Fibroblast of upper back skin (primary cell): Measurements from ENCODE around the gene SLC13A3.
A peak's percentile ranks its signal among the peaks of the same experiment; 100 is the strongest.

Experiments used
- DNase-seq: peaks from one replicate; pipeline ENCODE4 v3.0.0-alpha.2; 2013

The SLC13A3 gene

GRCh38 chr20:46650575-46651090 lies 626 bp downstream of the SLC13A3 start:
- DNase-seq: no peak

GRCh38 chr20:46649965-46650542 lies 1.2 kb downstream of the SLC13A3 start:
- no peak for DNase-seq

GRCh38 chr20:46649650-46649949 lies 1.7 kb downstream of the SLC13A3 start:
- DNase-seq: no peak

- DNase-seq: no peak
These were observed 2.2 kb downstream of the SLC13A3 start for GRCh38 chr20:46648903-46649649.

GRCh38 chr20:46647469-46647868 lies 3.8 kb downstream of the SLC13A3 start:
- no peak for DNase-seq

- peak; percentile 22 for DNase-seq
These were observed 4.4 kb downstream of the SLC13A3 start for GRCh38 chr20:46646659-46647380.

GRCh38 chr20:46646122-46646521 lies 5.1 kb downstream of the SLC13A3 start:
- DNase-seq: no peak

GRCh38 chr20:46644733-46645132 lies 6.5 kb downstream of the SLC13A3 start:
- no peak for DNase-seq

GRCh38 chr20:46644160-46644559 lies 7.1 kb downstream of the SLC13A3 start:
- no peak for DNase-seq

GRCh38 chr20:46642969-46643343 lies 8.3 kb downstream of the SLC13A3 start:
- no peak for DNase-seq

GRCh38 chr20:46642265-46642968 lies 8.8 kb downstream of the SLC13A3 start:
- no peak for DNase-seq

- DNase-seq: no peak
These were observed 9.8 kb downstream of the SLC13A3 start for GRCh38 chr20:46641424-46641823.

- DNase-seq: no peak
These were observed 10.5 kb downstream of the SLC13A3 start for GRCh38 chr20:46640536-46641311.

GRCh38 chr20:46640044-46640443 lies 11.2 kb downstream of the SLC13A3 start:
- DNase-seq: no peak

- no peak for DNase-seq
These were observed 11.7 kb downstream of the SLC13A3 start for GRCh38 chr20:46639587-46639986.

GRCh38 chr20:46638898-46639274 lies 12.4 kb downstream of the SLC13A3 start:
- no peak for DNase-seq

- no peak for DNase-seq
These were observed 12.9 kb downstream of the SLC13A3 start for GRCh38 chr20:46638134-46638897.

GRCh38 chr20:46637427-46638133 lies 13.7 kb downstream of the SLC13A3 start:
- DNase-seq: no peak

GRCh38 chr20:46637020-46637419 lies 14.2 kb downstream of the SLC13A3 start:
- no peak for DNase-seq

GRCh38 chr20:46636514-46636913 lies 14.7 kb downstream of the SLC13A3 start:
- DNase-seq: no peak

- DNase-seq: no peak
These were observed 15.6 kb downstream of the SLC13A3 start for GRCh38 chr20:46635514-46636136.
